ENCODE results near the gene ABCD3. TPM values are rescaled to one million over a fixed set of nuclear protein-coding genes. Genes with fewer than 3 reads are reported as not detected.
"Not testable (repeated sequence)": the region's sequence is repeated elsewhere in the genome, so short reads cannot be mapped to it uniquely, and the experiment has no call there.

Gene ABCD3
- total RNA-seq, 4 donors from 2014 or later: 26.8 to 60.2 (median 33.8) TPM

- ATAC-seq: no peak
- no peaks in the 10 kb centered on the region for H3K9me3 ChIP-seq
- 82% methylated on average over 4 of the region's 5 CpGs for WGBS, 2 donors (ENCODE audit: low coverage in 1 of 2)
- TF ChIP-seq EP300 (IDR thresholded peaks at IDR 0.05): no peak
- TF ChIP-seq POLR2AphosphoS5 (IDR thresholded peaks at IDR 0.05): no peak
- no peak for TF ChIP-seq CTCF (IDR thresholded peaks at IDR 0.05)
- TF ChIP-seq POLR2A (IDR thresholded peaks at IDR 0.05): no peak
- H3K4me3 ChIP-seq: no peak overlapping the region
- H3K4me1 ChIP-seq: peaks cover 0 to 41% (median 5%) of the 10 kb centered on the region in 3 donors
- H3K36me3 ChIP-seq: no peaks in the 10 kb centered on the region
- no peaks in the 10 kb centered on the region for H3K27me3 ChIP-seq
- H3K27ac ChIP-seq: no peak overlapping the region
These were observed 10.3 kb downstream of the ABCD3 start for GRCh38 chr1:94428441-94428840.

- peaks cover 0 to 35% (median 5%) of the 10 kb centered on the region in 3 donors for H3K4me1 ChIP-seq
- not testable (repeated sequence) for H3K4me3 ChIP-seq, ATAC-seq, H3K36me3 ChIP-seq, H3K27me3 ChIP-seq, H3K27ac ChIP-seq, H3K9me3 ChIP-seq
- WGBS, 2 donors (ENCODE audit: low coverage in 1 of 2): 88 to 100% methylated on average over 1 to 3 of the region's 3 CpGs
These were observed 10.8 kb downstream of the ABCD3 start for GRCh38 chr1:94428927-94429528.

- 67 to 80% methylated on average over 1 of the region's 1 CpG for WGBS, 2 donors (ENCODE audit: low coverage in 1 of 2)
These were observed 11.9 kb downstream of the ABCD3 start for GRCh38 chr1:94430066-94430465.

GRCh38 chr1:94433866-94434265, 15.7 kb downstream of the ABCD3 start:
- 63 to 100% methylated on average over 1 to 2 of the region's 2 CpGs for WGBS, 2 donors (ENCODE audit: low coverage in 1 of 2)
- Histone ChIP-seq H3K36me3 (no peaks in the 10 kb centered on the region), H3K27ac (no peak overlapping the region), H3K4me3 (no peak overlapping the region), H3K4me1 (peaks cover 0 to 1% (median 0%) of the 10 kb centered on the region in 3 donors), H3K27me3 (no peaks in the 10 kb centered on the region), H3K9me3 (no peaks in the 10 kb centered on the region)
- ATAC-seq: no peak
- TF ChIP-seq CTCF (IDR thresholded peaks at IDR 0.05): no peak
- TF ChIP-seq POLR2AphosphoS5 (IDR thresholded peaks at IDR 0.05): no peak
- no peak for TF ChIP-seq POLR2A (IDR thresholded peaks at IDR 0.05)
- no peak for TF ChIP-seq EP300 (IDR thresholded peaks at IDR 0.05)

More at GRCh38 chr1:94430066-94430465, 11.9 kb downstream of the ABCD3 start:
- not testable (repeated sequence) for H3K9me3 ChIP-seq, H3K4me3 ChIP-seq, ATAC-seq, H3K36me3 ChIP-seq, H3K27me3 ChIP-seq, H3K27ac ChIP-seq
- peaks cover 0 to 28% (median 5%) of the 10 kb centered on the region in 3 donors for H3K4me1 ChIP-seq

GRCh38 chr1:94434365-94435045, 16.3 kb downstream of the ABCD3 start:
- H3K27ac ChIP-seq: no peak overlapping the region
- no peaks in the 10 kb centered on the region for H3K9me3 ChIP-seq
- no peak for ATAC-seq
- peaks cover 0 to 7% (median 0%) of the 10 kb centered on the region in 3 donors for H3K4me1 ChIP-seq
- no peak for TF ChIP-seq CTCF (IDR thresholded peaks at IDR 0.05)
- no peak for TF ChIP-seq POLR2AphosphoS5 (IDR thresholded peaks at IDR 0.05)
- no peak for TF ChIP-seq POLR2A (IDR thresholded peaks at IDR 0.05)
- no peak for TF ChIP-seq EP300 (IDR thresholded peaks at IDR 0.05)
- H3K36me3 ChIP-seq: no peaks in the 10 kb centered on the region
- 75 to 89% methylated on average over 2 of the region's 2 CpGs for WGBS, 2 donors (ENCODE audit: low coverage in 1 of 2)
- H3K27me3 ChIP-seq: no peaks in the 10 kb centered on the region
- H3K4me3 ChIP-seq: no peak overlapping the region

GRCh38 chr1:94438692-94439276, 20.6 kb downstream of the ABCD3 start:
- Histone ChIP-seq H3K27me3 (no peaks in the 10 kb centered on the region), H3K4me1 (peaks cover 0 to 7% (median 0%) of the 10 kb centered on the region in 3 donors), H3K36me3 (no peaks in the 10 kb centered on the region), H3K4me3 (no peak overlapping the region), H3K9me3 (no peaks in the 10 kb centered on the region), H3K27ac (no peak overlapping the region)
- 83 to 89% methylated on average over 2 of the region's 2 CpGs for WGBS, 2 donors (ENCODE audit: low coverage in 1 of 2)
- no peak for ATAC-seq
- TF ChIP-seq EP300 (IDR thresholded peaks at IDR 0.05) (no peak), POLR2AphosphoS5 (IDR thresholded peaks at IDR 0.05) (no peak), CTCF (IDR thresholded peaks at IDR 0.05) (no peak), POLR2A (IDR thresholded peaks at IDR 0.05) (no peak)

Data from gastroesophageal sphincter (tissue), 4 donors.